ENCODE data around the gene SLC6A12.

Gene SLC6A12

DNA sequence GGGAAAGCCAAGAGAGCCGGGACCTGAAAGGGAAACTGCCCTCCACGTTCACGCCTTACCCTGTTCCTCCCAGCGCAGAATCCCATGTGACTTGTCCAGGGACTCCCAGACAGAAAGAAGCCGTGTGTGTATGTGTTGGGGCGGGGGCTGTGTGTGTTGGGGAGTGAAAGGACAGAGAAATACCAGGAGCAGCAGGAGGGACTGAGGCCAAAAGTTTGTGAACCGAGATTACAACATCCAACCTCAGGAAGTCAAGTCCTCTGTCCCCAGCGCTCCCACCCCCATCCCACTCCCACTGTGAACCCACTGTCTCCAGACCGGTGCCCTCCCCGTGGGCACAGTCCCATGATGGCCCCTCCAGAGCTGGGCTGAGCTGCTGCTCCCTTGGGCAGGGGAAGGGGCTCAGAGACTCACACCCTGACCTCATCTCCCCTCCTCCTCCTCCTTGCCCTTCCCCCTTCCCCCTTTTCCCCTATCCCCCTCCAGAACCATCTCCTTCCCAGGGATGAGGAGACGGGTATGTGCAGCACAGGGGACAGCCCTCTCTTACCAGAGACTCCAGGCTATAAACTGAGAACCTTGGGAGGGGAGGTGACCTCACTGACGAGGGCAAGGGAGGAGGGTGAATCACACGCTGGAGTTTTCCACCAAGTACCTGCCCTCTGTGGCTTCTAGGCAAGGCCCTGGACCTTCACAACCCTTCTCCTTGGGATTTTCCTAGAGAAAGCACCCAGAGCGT, at the start of gene SLC6A12:
Gene SLC6A12, minus strand, starts transcription at position 155 of the 739 bp plus-strand sequence. CDS start 4,171 bp downstream, outside the sequence.
- H3K4me1 ChIP-seq (ENCODE audit: control insufficient read depth in 1 of 2, insufficient read depth in 2 of 2, low read length in 2 of 2) = peaks cover 0 to 7% of the 10 kb centered on the region in 2 donors
- peak within 1 kb of the TSS in 1 of 2 donors; percentile 33 for H3K4me3 ChIP-seq (ENCODE audit: low read depth in 1 of 2, low read length in 2 of 2)
- no peaks in the 10 kb centered on the region for H3K36me3 ChIP-seq (ENCODE audit: control insufficient read depth in 1 of 2, insufficient read depth in 2 of 2, low read length in 2 of 2)
- H3K27me3 ChIP-seq (ENCODE audit: low read depth, low read length) = no peaks in the 10 kb centered on the region
- no peaks in the 10 kb centered on the region for H3K9me3 ChIP-seq (ENCODE audit: control insufficient read depth in 1 of 2, low read length in 2 of 2)
- no peak within 1 kb of the TSS for H3K27ac ChIP-seq (ENCODE audit: low read length)

- no peaks in the 10 kb centered on the region for H3K9me3 ChIP-seq (ENCODE audit: control insufficient read depth in 1 of 2, low read length in 2 of 2)
- H3K4me3 ChIP-seq (ENCODE audit: low read depth in 1 of 2, low read length in 2 of 2) = no peak overlapping the region
- no peaks in the 10 kb centered on the region for H3K36me3 ChIP-seq (ENCODE audit: control insufficient read depth in 1 of 2, insufficient read depth in 2 of 2, low read length in 2 of 2)
- H3K27ac ChIP-seq (ENCODE audit: low read length) = no peak overlapping the region
- H3K27me3 ChIP-seq (ENCODE audit: low read depth, low read length) = peaks cover 2% of the 10 kb centered on the region
- peaks cover 0 to 6% of the 10 kb centered on the region in 2 donors for H3K4me1 ChIP-seq (ENCODE audit: control insufficient read depth in 1 of 2, insufficient read depth in 2 of 2, low read length in 2 of 2)
Measured at GRCh38 chr12:263574-263973, 49.6 kb upstream of the SLC6A12 start.

DNA sequence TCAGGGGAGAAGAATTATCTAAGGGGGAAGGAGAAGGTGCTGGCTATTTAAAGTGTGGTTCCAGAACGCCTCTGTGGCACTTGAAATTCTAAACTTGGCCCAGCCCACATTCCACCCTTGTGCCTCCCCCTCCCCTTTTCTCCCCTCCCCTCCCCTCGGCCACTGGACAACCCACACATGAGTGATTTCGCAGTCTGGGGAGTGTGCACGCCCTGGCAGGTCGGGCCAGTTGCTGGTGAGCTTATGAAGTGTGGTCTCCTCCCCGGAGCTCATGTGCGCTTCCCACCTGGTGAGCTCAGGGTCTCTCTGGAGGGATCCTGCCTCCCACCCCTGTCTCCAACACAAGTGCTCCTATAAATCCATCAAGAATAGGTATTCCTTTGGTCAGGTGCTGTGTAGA, 48.9 kb upstream of the SLC6A12 start, which contains the start of gene SLC6A13:
Gene SLC6A13, minus strand, starts transcription at position 20 of the 400 bp plus-strand sequence. CDS start 2,784 bp downstream, outside the sequence.
- no peak within 1 kb of the TSS for H3K27ac ChIP-seq (ENCODE audit: low read length)
- no peak within 1 kb of the TSS for H3K4me3 ChIP-seq (ENCODE audit: low read depth in 1 of 2, low read length in 2 of 2)
- H3K4me1 ChIP-seq (ENCODE audit: control insufficient read depth in 1 of 2, insufficient read depth in 2 of 2, low read length in 2 of 2) = no peaks in the 10 kb centered on the region
- H3K36me3 ChIP-seq (ENCODE audit: control insufficient read depth in 1 of 2, insufficient read depth in 2 of 2, low read length in 2 of 2) = no peaks in the 10 kb centered on the region
- peaks cover 6% of the 10 kb centered on the region for H3K27me3 ChIP-seq (ENCODE audit: low read depth, low read length)
- no peaks in the 10 kb centered on the region for H3K9me3 ChIP-seq (ENCODE audit: control insufficient read depth in 1 of 2, low read length in 2 of 2)

DNA sequence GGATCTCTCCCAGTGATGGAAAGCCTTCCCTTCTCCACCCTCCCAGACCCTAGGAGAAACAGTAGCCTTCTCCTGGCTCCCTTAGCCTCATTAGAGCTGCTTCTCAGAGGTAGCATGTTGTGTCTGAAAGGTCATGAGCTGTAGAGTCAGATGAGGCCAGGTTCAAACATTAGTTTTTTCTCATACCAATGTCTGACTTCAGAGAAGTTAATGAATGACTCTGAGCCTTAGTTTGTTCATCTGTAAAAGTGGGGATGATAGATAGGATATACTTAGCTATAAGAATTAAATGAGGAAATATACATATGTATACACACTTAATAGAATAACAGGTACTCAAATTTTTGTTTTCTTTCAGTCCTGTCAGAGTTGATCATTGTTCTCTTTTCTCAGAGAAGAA, 48.2 kb upstream of the SLC6A12 start:
- H3K9me3 ChIP-seq (ENCODE audit: control insufficient read depth in 1 of 2, low read length in 2 of 2) = no peaks in the 10 kb centered on the region
- no peak overlapping the region for H3K4me3 ChIP-seq (ENCODE audit: low read depth in 1 of 2, low read length in 2 of 2)
- H3K27ac ChIP-seq (ENCODE audit: low read length) = no peak overlapping the region
- H3K4me1 ChIP-seq (ENCODE audit: control insufficient read depth in 1 of 2, insufficient read depth in 2 of 2, low read length in 2 of 2) = no peaks in the 10 kb centered on the region
- H3K27me3 ChIP-seq (ENCODE audit: low read depth, low read length) = peaks cover 6% of the 10 kb centered on the region
- no peaks in the 10 kb centered on the region for H3K36me3 ChIP-seq (ENCODE audit: control insufficient read depth in 1 of 2, insufficient read depth in 2 of 2, low read length in 2 of 2)

- Histone ChIP-seq H3K27ac (ENCODE audit: low read length) (no peak overlapping the region), H3K4me3 (ENCODE audit: low read depth in 1 of 2, low read length in 2 of 2) (no peak overlapping the region), H3K36me3 (ENCODE audit: control insufficient read depth in 1 of 2, insufficient read depth in 2 of 2, low read length in 2 of 2) (no peaks in the 10 kb centered on the region), H3K4me1 (ENCODE audit: control insufficient read depth in 1 of 2, insufficient read depth in 2 of 2, low read length in 2 of 2) (no peaks in the 10 kb centered on the region), H3K9me3 (ENCODE audit: control insufficient read depth in 1 of 2, low read length in 2 of 2) (no peaks in the 10 kb centered on the region), H3K27me3 (ENCODE audit: low read depth, low read length) (peaks cover 6% of the 10 kb centered on the region)
Measured at GRCh38 chr12:257521-258321, 43.8 kb upstream of the SLC6A12 start.

- no peaks in the 10 kb centered on the region for H3K9me3 ChIP-seq (ENCODE audit: control insufficient read depth in 1 of 2, low read length in 2 of 2)
- H3K4me1 ChIP-seq (ENCODE audit: control insufficient read depth in 1 of 2, insufficient read depth in 2 of 2, low read length in 2 of 2) = no peaks in the 10 kb centered on the region
- H3K27me3 ChIP-seq (ENCODE audit: low read depth, low read length) = peaks cover 6% of the 10 kb centered on the region
- no peak overlapping the region for H3K27ac ChIP-seq (ENCODE audit: low read length)
- H3K36me3 ChIP-seq (ENCODE audit: control insufficient read depth in 1 of 2, insufficient read depth in 2 of 2, low read length in 2 of 2) = no peaks in the 10 kb centered on the region
- no peak overlapping the region for H3K4me3 ChIP-seq (ENCODE audit: low read depth in 1 of 2, low read length in 2 of 2)
Measured at GRCh38 chr12:256958-257357, 43.0 kb upstream of the SLC6A12 start.

DNA sequence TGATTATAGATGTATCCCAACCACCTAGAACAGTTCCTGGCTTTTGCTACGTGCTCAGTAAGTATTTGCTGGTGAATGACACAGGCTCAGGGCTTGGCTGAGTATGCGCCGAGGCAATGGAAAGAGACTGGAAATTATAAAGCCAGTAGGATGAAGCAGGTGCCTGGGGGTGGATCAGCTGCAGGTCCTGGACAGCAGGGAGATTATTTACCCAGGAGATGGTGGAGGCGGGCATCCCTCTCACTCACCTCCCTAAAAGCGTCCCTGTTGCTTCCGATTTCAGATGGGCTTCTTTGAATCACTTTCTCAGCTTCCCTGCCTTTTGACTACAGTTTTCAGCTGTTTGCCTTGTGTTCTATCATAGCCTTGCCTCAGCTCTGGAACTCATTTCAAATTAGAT, 42.3 kb upstream of the SLC6A12 start:
- Histone ChIP-seq H3K4me3 (ENCODE audit: low read depth in 1 of 2, low read length in 2 of 2) (no peak overlapping the region), H3K4me1 (ENCODE audit: control insufficient read depth in 1 of 2, insufficient read depth in 2 of 2, low read length in 2 of 2) (no peaks in the 10 kb centered on the region), H3K27ac (ENCODE audit: low read length) (no peak overlapping the region), H3K36me3 (ENCODE audit: control insufficient read depth in 1 of 2, insufficient read depth in 2 of 2, low read length in 2 of 2) (no peaks in the 10 kb centered on the region), H3K9me3 (ENCODE audit: control insufficient read depth in 1 of 2, low read length in 2 of 2) (no peaks in the 10 kb centered on the region), H3K27me3 (ENCODE audit: low read depth, low read length) (peaks cover 6% of the 10 kb centered on the region)

DNA sequence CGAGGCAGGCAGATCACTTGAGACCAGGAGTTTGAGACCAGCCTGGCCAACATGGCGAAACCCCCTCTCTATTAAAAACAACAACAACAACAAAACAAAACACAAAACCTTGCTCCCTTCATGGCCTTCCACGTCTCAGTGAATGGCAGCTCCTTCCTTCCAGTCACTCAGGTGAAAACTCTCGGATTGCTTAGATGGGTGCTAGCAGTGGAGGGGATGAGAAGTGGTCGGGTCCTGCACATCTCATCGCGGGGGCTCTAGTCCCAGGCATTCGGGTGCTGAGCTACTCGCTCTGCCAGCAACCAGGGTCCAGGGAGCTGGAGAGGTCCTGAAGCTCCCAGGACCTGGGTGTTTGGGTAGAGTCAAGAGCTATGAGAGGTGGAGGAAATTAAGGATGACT, 41.0 kb upstream of the SLC6A12 start:
- Histone ChIP-seq H3K9me3 (ENCODE audit: control insufficient read depth in 1 of 2, low read length in 2 of 2) (no peaks in the 10 kb centered on the region), H3K4me1 (ENCODE audit: control insufficient read depth in 1 of 2, insufficient read depth in 2 of 2, low read length in 2 of 2) (no peaks in the 10 kb centered on the region), H3K4me3 (ENCODE audit: low read depth in 1 of 2, low read length in 2 of 2) (no peak overlapping the region), H3K27ac (ENCODE audit: low read length) (no peak overlapping the region), H3K27me3 (ENCODE audit: low read depth, low read length) (peaks cover 6% of the 10 kb centered on the region), H3K36me3 (ENCODE audit: control insufficient read depth in 1 of 2, insufficient read depth in 2 of 2, low read length in 2 of 2) (no peaks in the 10 kb centered on the region)

DNA sequence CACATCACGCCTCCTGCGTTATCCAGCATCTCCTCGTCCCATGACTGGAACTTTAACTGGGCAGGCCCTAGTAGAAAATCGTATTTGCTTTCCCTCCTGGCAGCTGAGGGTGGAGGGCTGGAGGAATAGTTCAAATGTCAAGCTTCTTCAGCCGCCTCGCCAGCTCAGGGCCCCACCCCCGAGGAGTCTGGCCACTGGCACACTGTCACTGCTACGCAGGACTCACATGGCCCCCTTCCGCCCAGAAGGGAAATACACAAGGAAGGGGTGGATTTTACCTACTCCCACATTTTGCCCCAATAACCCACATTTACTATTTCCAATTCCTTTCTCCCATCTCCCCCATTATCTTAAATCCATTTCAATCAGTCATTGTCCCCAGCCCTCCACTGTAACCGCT, 40.1 kb upstream of the SLC6A12 start:
- H3K27me3 ChIP-seq (ENCODE audit: low read depth, low read length) = peaks cover 6% of the 10 kb centered on the region
- H3K4me3 ChIP-seq (ENCODE audit: low read depth in 1 of 2, low read length in 2 of 2) = no peak overlapping the region
- no peaks in the 10 kb centered on the region for H3K9me3 ChIP-seq (ENCODE audit: control insufficient read depth in 1 of 2, low read length in 2 of 2)
- no peak overlapping the region for H3K27ac ChIP-seq (ENCODE audit: low read length)
- no peaks in the 10 kb centered on the region for H3K36me3 ChIP-seq (ENCODE audit: control insufficient read depth in 1 of 2, insufficient read depth in 2 of 2, low read length in 2 of 2)
- H3K4me1 ChIP-seq (ENCODE audit: control insufficient read depth in 1 of 2, insufficient read depth in 2 of 2, low read length in 2 of 2) = no peaks in the 10 kb centered on the region

- H3K36me3 ChIP-seq (ENCODE audit: control insufficient read depth in 1 of 2, insufficient read depth in 2 of 2, low read length in 2 of 2) = no peaks in the 10 kb centered on the region
- no peak overlapping the region for H3K27ac ChIP-seq (ENCODE audit: low read length)
- no peak overlapping the region for H3K4me3 ChIP-seq (ENCODE audit: low read depth in 1 of 2, low read length in 2 of 2)
- H3K9me3 ChIP-seq (ENCODE audit: control insufficient read depth in 1 of 2, low read length in 2 of 2) = peaks cover 0 to 1% of the 10 kb centered on the region in 2 donors
- no peaks in the 10 kb centered on the region for H3K4me1 ChIP-seq (ENCODE audit: control insufficient read depth in 1 of 2, insufficient read depth in 2 of 2, low read length in 2 of 2)
- H3K27me3 ChIP-seq (ENCODE audit: low read depth, low read length) = peaks cover 1% of the 10 kb centered on the region
Measured at GRCh38 chr12:253116-253831, 39.3 kb upstream of the SLC6A12 start.

DNA sequence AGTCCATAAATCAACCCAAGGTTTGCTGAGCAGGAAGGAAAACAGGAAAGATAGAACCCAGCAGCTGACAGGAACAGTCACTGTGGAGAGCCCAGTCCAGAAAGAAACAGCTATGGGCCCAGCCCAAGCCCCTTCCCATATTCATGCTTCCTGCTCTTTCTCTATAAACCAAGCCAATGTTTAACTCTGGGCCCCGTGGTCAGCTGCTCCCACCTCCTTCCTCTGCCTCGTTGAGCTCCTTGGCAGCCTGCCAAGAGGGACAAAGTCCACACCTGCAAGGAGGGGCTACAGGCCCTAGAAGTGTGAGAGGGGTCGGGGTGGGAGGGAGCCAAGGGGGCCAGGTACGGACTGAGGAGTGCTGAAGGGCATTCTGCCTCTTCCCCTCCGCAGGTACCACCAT, 38.7 kb upstream of the SLC6A12 start:
- H3K4me1 ChIP-seq (ENCODE audit: control insufficient read depth in 1 of 2, insufficient read depth in 2 of 2, low read length in 2 of 2) = no peaks in the 10 kb centered on the region

More for the DNA sequence above, 38.7 kb upstream of the SLC6A12 start:
- H3K4me3 ChIP-seq (ENCODE audit: low read depth in 1 of 2, low read length in 2 of 2) = no peak overlapping the region
- H3K27ac ChIP-seq (ENCODE audit: low read length) = no peak overlapping the region
- peaks cover 0 to 2% of the 10 kb centered on the region in 2 donors for H3K9me3 ChIP-seq (ENCODE audit: control insufficient read depth in 1 of 2, low read length in 2 of 2)
- H3K27me3 ChIP-seq (ENCODE audit: low read depth, low read length) = no peaks in the 10 kb centered on the region
- no peaks in the 10 kb centered on the region for H3K36me3 ChIP-seq (ENCODE audit: control insufficient read depth in 1 of 2, insufficient read depth in 2 of 2, low read length in 2 of 2)
